OCI-LY3 (cell line): ENCODE data around the gene GABRG3.

Source experiments
- EZH2phosphoT487 ChIP-seq: fragments of 200-600 bp; shearing (Covaris generic); IDR thresholded peaks from 2 replicates; pipeline ENCODE4 v1.6.1; 2018; ENCODE audit warnings: antibody characterized with exemption, mixed run types, low read depth
- TF ChIP-seq, protein P1 (sequence below): fragments of 200-600, 300-600 bp; sonication (generic); IDR thresholded peaks from 2 replicates; pipeline ENCODE4 v1.5.1; 2014; ENCODE audit warnings: antibody characterized with exemption, low read length, low read depth

DNA sequence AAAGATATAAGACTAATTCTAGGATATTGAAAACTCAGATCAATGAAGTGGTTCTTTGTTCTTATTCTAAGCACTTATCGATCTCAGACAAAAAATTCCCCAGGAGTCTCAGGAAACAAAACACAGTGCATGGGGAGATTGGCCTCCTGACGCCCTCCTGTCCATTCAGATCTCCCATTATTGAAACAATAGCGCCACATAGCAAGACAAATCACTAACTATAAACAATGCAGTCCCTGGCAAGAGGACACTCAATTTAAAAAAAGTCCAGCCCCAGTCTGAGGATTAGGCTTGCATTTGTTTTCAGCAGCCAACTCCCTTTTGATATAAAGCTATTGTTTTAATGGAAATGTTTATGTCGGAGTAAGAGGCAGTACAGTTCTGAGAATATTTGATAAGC, 528.2 kb downstream of the GABRG3 start:
- TF ChIP-seq, protein P1, sequence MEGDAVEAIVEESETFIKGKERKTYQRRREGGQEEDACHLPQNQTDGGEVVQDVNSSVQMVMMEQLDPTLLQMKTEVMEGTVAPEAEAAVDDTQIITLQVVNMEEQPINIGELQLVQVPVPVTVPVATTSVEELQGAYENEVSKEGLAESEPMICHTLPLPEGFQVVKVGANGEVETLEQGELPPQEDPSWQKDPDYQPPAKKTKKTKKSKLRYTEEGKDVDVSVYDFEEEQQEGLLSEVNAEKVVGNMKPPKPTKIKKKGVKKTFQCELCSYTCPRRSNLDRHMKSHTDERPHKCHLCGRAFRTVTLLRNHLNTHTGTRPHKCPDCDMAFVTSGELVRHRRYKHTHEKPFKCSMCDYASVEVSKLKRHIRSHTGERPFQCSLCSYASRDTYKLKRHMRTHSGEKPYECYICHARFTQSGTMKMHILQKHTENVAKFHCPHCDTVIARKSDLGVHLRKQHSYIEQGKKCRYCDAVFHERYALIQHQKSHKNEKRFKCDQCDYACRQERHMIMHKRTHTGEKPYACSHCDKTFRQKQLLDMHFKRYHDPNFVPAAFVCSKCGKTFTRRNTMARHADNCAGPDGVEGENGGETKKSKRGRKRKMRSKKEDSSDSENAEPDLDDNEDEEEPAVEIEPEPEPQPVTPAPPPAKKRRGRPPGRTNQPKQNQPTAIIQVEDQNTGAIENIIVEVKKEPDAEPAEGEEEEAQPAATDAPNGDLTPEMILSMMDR: no peak
- no peak for TF ChIP-seq EZH2phosphoT487
